GM23338 (cell line): ENCODE data around the gene USP31. TPM values are rescaled to one million over a fixed set of nuclear protein-coding genes. Genes with fewer than 3 reads are reported as not detected.

Experiments
- ATAC-seq: fragments of 200-7000 bp; cut with Tn5 transposase; 3 replicates; pipeline ENCODE4 v1.9.1; 2020
- DNase-seq: peaks from one replicate; pipeline ENCODE4 v3.0.0-alpha.2; 2015; ENCODE audit warnings: low spot score
- H2AFZ ChIP-seq: fragments of 200-600 bp; sonication (generic); 2 replicates; pipeline ENCODE4 v1.8.0; 2016; ENCODE audit warnings: antibody characterized with exemption, mild to moderate bottlenecking, moderate library complexity
- H3F3A ChIP-seq: fragments of 200-600 bp; sonication (generic); replicated peaks from 2 replicates; pipeline ENCODE4 v1.8.0; 2017; ENCODE audit warnings: antibody characterized with exemption, mixed run types, low read depth
- H3K27ac ChIP-seq: fragments of 200-600 bp; sonication (generic); 2 replicates; pipeline ENCODE4 v1.6.1; 2016; ENCODE audit warnings: low read depth
- H3K27me3 ChIP-seq: fragments of 200-600 bp; sonication (generic); 2 replicates; pipeline ENCODE4 v1.8.0; 2016; ENCODE audit warnings: mild to moderate bottlenecking, mixed run types, moderate library complexity; ENCODE audit not compliant: insufficient read depth
- H3K36me3 ChIP-seq: fragments of 200-600 bp; sonication (generic); 2 replicates; pipeline ENCODE4 v1.8.0; 2016; ENCODE audit warnings: mild to moderate bottlenecking; ENCODE audit not compliant: insufficient read depth
- H3K4me1 ChIP-seq: fragments of 200-600 bp; sonication (generic); 2 replicates; pipeline ENCODE4 v1.8.0; 2016; ENCODE audit warnings: mild to moderate bottlenecking, moderate library complexity; ENCODE audit not compliant: insufficient read depth
- H3K4me2 ChIP-seq: fragments of 200-600 bp; sonication (generic); 2 replicates; pipeline ENCODE4 v1.7.1; 2017; ENCODE audit warnings: mixed run types
- H3K4me3 ChIP-seq: fragments of 200-600 bp; sonication (generic); 2 replicates; pipeline ENCODE4 v1.6.1; 2016; ENCODE audit warnings: mixed run types
- H3K79me2 ChIP-seq: fragments of 200-600 bp; sonication (generic); replicated peaks from 2 replicates; pipeline ENCODE4 v1.8.0; 2017; ENCODE audit warnings: mild to moderate bottlenecking; ENCODE audit not compliant: insufficient read depth
- H3K9me2 ChIP-seq: fragments of 200-600 bp; sonication (generic); 2 replicates; pipeline ENCODE4 v1.8.0; 2017; ENCODE audit not compliant: insufficient read depth
- H4K20me1 ChIP-seq: fragments of 200-600 bp; sonication (generic); replicated peaks from 2 replicates; pipeline ENCODE4 v1.8.0; 2017; ENCODE audit warnings: mild to moderate bottlenecking; ENCODE audit not compliant: insufficient read depth
- H3K27ac Mint-ChIP-seq: 2 replicates; pipeline ENCODE4 v1.8.0; 2020; ENCODE audit warnings: inconsistent platforms, mild to moderate bottlenecking, moderate library complexity, mixed read lengths
- H3K27me3 Mint-ChIP-seq: 3 replicates; pipeline ENCODE4 v1.8.0; 2022; ENCODE audit warnings: low read depth, mild to moderate bottlenecking, moderate library complexity, mixed read lengths, inconsistent platforms; ENCODE audit not compliant: insufficient read depth, poor library complexity
- H3K36me3 Mint-ChIP-seq: 3 replicates; pipeline ENCODE4 v1.8.0; 2021; ENCODE audit warnings: low read depth, mild to moderate bottlenecking, inconsistent platforms, moderate library complexity, mixed read lengths
- H3K4me1 Mint-ChIP-seq: 3 replicates; pipeline ENCODE4 v1.8.0; 2020; ENCODE audit warnings: mild to moderate bottlenecking, inconsistent platforms, mixed read lengths
- H3K4me3 Mint-ChIP-seq: 3 replicates; pipeline ENCODE4 v1.8.0; 2021; ENCODE audit warnings: moderate library complexity, mild to moderate bottlenecking, inconsistent platforms, mixed read lengths
- H3K9me3 Mint-ChIP-seq: 3 replicates; pipeline ENCODE4 v1.8.0; 2020; ENCODE audit warnings: moderate library complexity, mild to moderate bottlenecking, inconsistent platforms, mixed read lengths
- ETS1 ChIP-seq: IDR thresholded peaks from 2 replicates; pipeline ENCODE4 v1.6.1; 2016; ENCODE audit warnings: antibody characterized with exemption
- EZH2 ChIP-seq: fragments of 200-600 bp; sonication (generic); IDR thresholded peaks from one replicate; pipeline ENCODE4 v1.8.0; 2017; ENCODE audit warnings: antibody characterized with exemption, mild to moderate bottlenecking, low read depth; ENCODE audit not compliant: unreplicated experiment
- EZH2phosphoT487 ChIP-seq: fragments of 200-600 bp; sonication (generic); IDR thresholded peaks from one replicate; pipeline ENCODE4 v1.8.1; 2018; ENCODE audit warnings: antibody characterized with exemption; ENCODE audit not compliant: unreplicated experiment
- JUNB ChIP-seq: IDR thresholded peaks from one replicate; pipeline ENCODE4 v1.6.1; 2016; ENCODE audit warnings: antibody characterized with exemption; ENCODE audit not compliant: unreplicated experiment
- NANOG ChIP-seq: IDR thresholded peaks from 2 replicates; pipeline ENCODE4 v1.6.1; 2016; ENCODE audit warnings: antibody characterized with exemption, borderline replicate concordance
- POLR2AphosphoS5 ChIP-seq: IDR thresholded peaks from 2 replicates; pipeline ENCODE4 v1.6.1; 2016; ENCODE audit warnings: antibody characterized with exemption, low read depth
- REST ChIP-seq: IDR thresholded peaks from one replicate; pipeline ENCODE4 v1.6.1; 2018; ENCODE audit warnings: antibody characterized with exemption; ENCODE audit not compliant: unreplicated experiment
- STAT1 ChIP-seq: IDR thresholded peaks from one replicate; pipeline ENCODE4 v1.6.1; 2016; ENCODE audit warnings: antibody characterized with exemption; ENCODE audit not compliant: unreplicated experiment
- ZNF114 ChIP-seq: fragments of 250-450 bp; sonication (Bioruptor Pico); IDR thresholded peaks from 2 replicates; pipeline ENCODE4 v1.5.0; 2020; ENCODE audit warnings: mild to moderate bottlenecking, moderate library complexity
- ZNF462 ChIP-seq: fragments of 250-450 bp; sonication (Bioruptor Pico); IDR thresholded peaks from 2 replicates; pipeline ENCODE4 v1.5.0; 2020; ENCODE audit warnings: mild to moderate bottlenecking, moderate library complexity
- polyA plus RNA-seq: library from polyadenylated mRNA; unstranded; fragments of >200 nt; fragmentation: Nextera tagmentation; extraction: Ambion mirVana; gene quantifications from 2 replicates; pipeline ENCODE4 v1.2.1, GENCODE V29; 2016
- total RNA-seq: library from RNA; depleted of rRNA; stranded (reverse); fragments of >200 nt; shearing (Covaris generic); gene quantifications from 2 replicates; pipeline ENCODE4 v1.2.3, GENCODE V29; 2014

Gene USP31
- total and polyA plus RNA-seq, 2 experiments from 2014 or later, result 4.3 to 17.9 TPM

GRCh38 chr16:23105309-23105708, 43.9 kb downstream of the USP31 start:
- Mint-ChIP-seq H3K4me3 (no peak overlapping the region), H3K27me3 (no peaks in the 10 kb centered on the region), H3K9me3 (no peaks in the 10 kb centered on the region), H3K4me1 (peaks cover 2% of the 10 kb centered on the region; the same call in 1 of the 3 replicates), H3K36me3 (peaks cover 38% of the 10 kb centered on the region), H3K27ac (no peak overlapping the region)
- TF ChIP-seq REST, result no peak
- no peak for TF ChIP-seq EZH2phosphoT487
- TF ChIP-seq ZNF462 (CRISPR knock-in tag), result no peak
- TF ChIP-seq ETS1, result no peak
- no peak for TF ChIP-seq JUNB
- TF ChIP-seq STAT1, result no peak
- TF ChIP-seq POLR2AphosphoS5, result no peak
- no peak for TF ChIP-seq NANOG
- no peak for TF ChIP-seq EZH2
- TF ChIP-seq ZNF114 (CRISPR knock-in tag), result no peak
- Histone ChIP-seq H3K4me1 (peaks cover 1% of the 10 kb centered on the region; the same call in 1 of the 2 replicates), H3K27ac (no peak overlapping the region), H3K9me2 (no peaks in the 10 kb centered on the region), H3K79me2 (peaks cover 28% of the 10 kb centered on the region), H2AFZ (no peak overlapping the region), H3F3A (no peaks in the 10 kb centered on the region), H3K4me3 (no peak overlapping the region), H3K4me2 (no peak overlapping the region), H3K36me3 (0 out of 2 replicates have a peak, but pooled peaks cover 4% of the 10 kb centered on the region), H4K20me1 (peaks cover 12% of the 10 kb centered on the region; the same call in 1 of the 2 replicates), H3K27me3 (no peaks in the 10 kb centered on the region)
- DNase-seq (no peak), ATAC-seq (no peak)
